Common myeloid progenitor, CD34-positive (primary cell): ENCODE data around the gene GNB1.

Experiments used
- CTCF ChIA-PET: fragments of 350-600 bp; sonication (Branson Sonifier 250); formaldehyde crosslinking; loops from one replicate; lab custom pipeline; 2021; ENCODE audit warnings: antibody characterized with exemption; lab: Charles Lee
- POLR2A ChIA-PET: fragments of 350-600 bp; sonication (Branson Sonifier 250); formaldehyde crosslinking; loops from one replicate; lab custom pipeline; 2021; ENCODE audit warnings: antibody characterized with exemption; lab: Charles Lee
- DNase-seq, 3 donors: peaks; one replicate each; pipeline versions ENCODE4 v3.0.0 to v3.0.0-alpha.2; 2013
- H3K27ac ChIP-seq, 2 experiments: 1 replicate in 1 of 2; 2 replicates in 1 of 2; pipeline ENCODE4 v1.7.0; 2013; ENCODE audit warnings: inconsistent platforms in 2 of 2, low read length in 2 of 2, mild to moderate bottlenecking in 2 of 2, low read depth in 1 of 2, moderate library complexity in 1 of 2; ENCODE audit not compliant: severe bottlenecking in 2 of 2, insufficient read depth in 1 of 2, poor library complexity in 1 of 2
- H3K27me3 ChIP-seq, 5 experiments: replicated peaks in 2 of 5; 1 replicate in 3 of 5; 2 replicates in 2 of 5; pipeline versions ENCODE4 v1.6.1 to v1.7.0; 2013; ENCODE audit warnings: low read length in 4 of 5, mild to moderate bottlenecking in 2 of 5, moderate library complexity in 2 of 5, inconsistent platforms in 1 of 5; ENCODE audit not compliant: insufficient read depth in 5 of 5, control insufficient read depth in 4 of 5
- H3K36me3 ChIP-seq, 4 experiments: 1 replicate in 2 of 4; 2 replicates in 2 of 4; pipeline versions ENCODE4 v1.6.1 to v1.7.0; 2013; ENCODE audit warnings: low read length in 3 of 4, control low read depth in 1 of 4, mild to moderate bottlenecking in 1 of 4; ENCODE audit not compliant: control insufficient read depth in 4 of 4, insufficient read depth in 4 of 4
- H3K4me1 ChIP-seq, 4 experiments: 1 replicate in 3 of 4; 2 replicates in 1 of 4; pipeline versions ENCODE4 v1.6.1 to v1.7.1; 2013; ENCODE audit warnings: low read length in 3 of 4, mild to moderate bottlenecking in 3 of 4, control low read depth in 1 of 4, inconsistent platforms in 1 of 4, moderate library complexity in 1 of 4; ENCODE audit not compliant: control insufficient read depth in 4 of 4, insufficient read depth in 4 of 4; ENCODE audit errors: control extremely low read depth in 1 of 4
- H3K4me3 ChIP-seq, 7 experiments: 1 replicate in 4 of 7; 2 replicates in 3 of 7; pipeline versions ENCODE4 v1.5.1 to v1.7.0; 2013; ENCODE audit warnings: mild to moderate bottlenecking in 7 of 7, low read length in 6 of 7, moderate library complexity in 6 of 7, inconsistent platforms in 2 of 7, low read depth in 2 of 7, control low read depth in 1 of 7; ENCODE audit not compliant: insufficient read depth in 4 of 7, control insufficient read depth in 1 of 7; ENCODE audit errors: extremely low read depth in 1 of 7
- H3K9me3 ChIP-seq, 5 experiments: 1 replicate in 4 of 5; 2 replicates in 1 of 5; pipeline versions ENCODE4 v1.6.1 to v1.7.1; 2013; ENCODE audit warnings: low read length in 4 of 5, mild to moderate bottlenecking in 2 of 5, inconsistent platforms in 1 of 5, low read depth in 1 of 5, moderate library complexity in 1 of 5; ENCODE audit not compliant: control insufficient read depth in 4 of 5, insufficient read depth in 2 of 5; ENCODE audit errors: control extremely low read depth in 1 of 5
- WGBS: methylation state at CpG from one replicate; pipeline ENCODE4 v1.1.5; 2013; ENCODE audit not compliant: insufficient coverage; 5-methylcytosine and 5-hydroxymethylcytosine counted together

The GNB1 gene

DNA sequence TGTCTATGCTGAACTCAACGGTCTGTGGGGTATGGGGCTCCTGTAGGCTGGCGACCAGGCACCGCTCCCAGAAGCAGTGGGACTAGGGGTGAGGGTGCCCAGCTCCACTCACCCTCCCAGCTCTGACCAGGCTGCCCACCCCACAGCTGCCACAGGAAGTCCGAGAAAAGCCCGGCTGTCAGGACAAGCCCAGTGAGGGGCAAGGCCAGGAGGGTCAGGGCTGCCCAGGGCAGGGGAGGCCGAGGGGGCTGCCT lies 31.7 kb upstream of the GNB1 start:
- no peak for DNase-seq
- WGBS: 91% methylated on average over 6 of the region's 6 CpGs
- Histone ChIP-seq H3K4me1 (peaks cover 0 to 17% (median 16%) of the 10 kb centered on the region in 4 experiments), H3K36me3 (no peaks in the 10 kb centered on the region), H3K4me3 (no peak overlapping the region), H3K27ac (no peak overlapping the region), H3K9me3 (no peaks in the 10 kb centered on the region), H3K27me3 (peaks cover 0 to 3% (median 0%) of the 10 kb centered on the region in 5 experiments)
- ChIA-PET CTCF (no interaction called here), POLR2A (no interaction called here)

DNA sequence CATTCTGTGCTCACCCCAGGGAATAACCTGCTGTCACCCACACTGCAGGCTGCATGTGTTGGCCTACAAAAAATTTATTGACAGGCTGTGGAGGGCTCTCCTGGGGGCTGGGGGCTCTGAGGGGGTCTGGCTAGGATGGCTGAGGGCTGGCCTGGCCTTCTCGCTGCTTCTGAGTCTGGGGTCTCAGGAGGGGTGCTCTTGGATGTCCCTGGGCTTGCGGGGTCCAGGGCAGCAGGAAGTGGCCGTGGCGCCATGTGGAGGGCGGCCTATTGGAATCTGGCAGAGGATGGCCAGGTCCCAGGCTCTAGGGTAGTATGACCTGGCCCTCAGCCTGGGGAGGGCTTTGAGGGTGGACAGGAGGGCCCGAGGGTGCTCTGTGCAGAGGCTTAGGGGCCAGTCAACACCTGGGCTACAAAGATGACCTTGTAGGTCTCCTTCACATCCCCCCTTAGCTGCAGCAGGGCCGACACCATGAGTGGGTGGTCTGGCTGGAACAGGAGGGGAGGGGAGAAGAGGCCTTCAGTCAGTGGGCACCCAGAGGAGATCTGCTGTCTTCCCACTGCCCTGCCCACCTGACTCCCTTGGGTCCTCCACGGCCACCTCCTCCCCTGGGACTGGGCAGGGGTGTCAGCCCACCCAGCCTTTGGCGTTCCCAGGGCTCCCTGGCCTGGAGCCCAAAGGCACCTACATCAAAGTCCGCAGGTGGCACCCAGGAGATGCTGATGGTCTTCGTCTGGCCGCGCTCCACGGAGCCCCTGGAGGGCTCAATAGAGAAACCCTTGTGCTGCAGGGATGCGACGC lies 31.2 kb upstream of the GNB1 start:
- ChIA-PET POLR2A (no interaction called here), CTCF (no interaction called here)
- Histone ChIP-seq H3K27ac (no peak overlapping the region), H3K27me3 (peaks cover 0 to 3% (median 0%) of the 10 kb centered on the region in 5 experiments), H3K4me1 (peaks cover 0 to 17% (median 16%) of the 10 kb centered on the region in 4 experiments), H3K36me3 (no peaks in the 10 kb centered on the region), H3K4me3 (no peak overlapping the region), H3K9me3 (no peaks in the 10 kb centered on the region)
- 92% methylated on average over 14 of the region's 16 CpGs for WGBS
- DNase-seq: no peak

DNA sequence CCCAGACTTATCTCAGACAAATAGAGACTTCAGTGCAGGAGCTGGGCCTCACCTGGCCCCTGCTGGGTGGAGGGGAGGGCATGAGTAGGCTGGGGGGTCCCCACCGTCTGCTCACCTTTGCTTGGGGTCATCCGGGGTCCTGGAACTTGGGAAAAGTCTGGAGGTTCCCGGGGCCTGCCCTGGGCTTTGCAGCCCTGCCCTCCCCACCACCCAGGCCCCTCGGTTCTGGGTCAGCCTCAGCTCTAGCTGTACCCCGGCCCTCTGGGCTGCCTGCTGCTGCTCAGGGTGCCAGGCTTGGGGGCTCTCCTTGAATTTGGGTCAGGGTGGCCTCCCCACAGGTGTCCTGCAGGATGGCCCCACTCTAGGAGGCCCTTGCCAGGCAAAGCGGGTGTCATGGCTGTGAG lies 30.6 kb upstream of the GNB1 start:
- 96% methylated on average over 6 of the region's 6 CpGs for WGBS
- peaks cover 0 to 17% (median 16%) of the 10 kb centered on the region in 4 experiments for H3K4me1 ChIP-seq
- H3K27me3 ChIP-seq: peaks cover 0 to 3% (median 0%) of the 10 kb centered on the region in 5 experiments
- H3K4me3 ChIP-seq: no peak overlapping the region
- no peaks in the 10 kb centered on the region for H3K36me3 ChIP-seq
- POLR2A ChIA-PET: no interaction called here
- CTCF ChIA-PET: no interaction called here
- no peak overlapping the region for H3K27ac ChIP-seq
- no peak for DNase-seq
- H3K9me3 ChIP-seq: no peaks in the 10 kb centered on the region

DNA sequence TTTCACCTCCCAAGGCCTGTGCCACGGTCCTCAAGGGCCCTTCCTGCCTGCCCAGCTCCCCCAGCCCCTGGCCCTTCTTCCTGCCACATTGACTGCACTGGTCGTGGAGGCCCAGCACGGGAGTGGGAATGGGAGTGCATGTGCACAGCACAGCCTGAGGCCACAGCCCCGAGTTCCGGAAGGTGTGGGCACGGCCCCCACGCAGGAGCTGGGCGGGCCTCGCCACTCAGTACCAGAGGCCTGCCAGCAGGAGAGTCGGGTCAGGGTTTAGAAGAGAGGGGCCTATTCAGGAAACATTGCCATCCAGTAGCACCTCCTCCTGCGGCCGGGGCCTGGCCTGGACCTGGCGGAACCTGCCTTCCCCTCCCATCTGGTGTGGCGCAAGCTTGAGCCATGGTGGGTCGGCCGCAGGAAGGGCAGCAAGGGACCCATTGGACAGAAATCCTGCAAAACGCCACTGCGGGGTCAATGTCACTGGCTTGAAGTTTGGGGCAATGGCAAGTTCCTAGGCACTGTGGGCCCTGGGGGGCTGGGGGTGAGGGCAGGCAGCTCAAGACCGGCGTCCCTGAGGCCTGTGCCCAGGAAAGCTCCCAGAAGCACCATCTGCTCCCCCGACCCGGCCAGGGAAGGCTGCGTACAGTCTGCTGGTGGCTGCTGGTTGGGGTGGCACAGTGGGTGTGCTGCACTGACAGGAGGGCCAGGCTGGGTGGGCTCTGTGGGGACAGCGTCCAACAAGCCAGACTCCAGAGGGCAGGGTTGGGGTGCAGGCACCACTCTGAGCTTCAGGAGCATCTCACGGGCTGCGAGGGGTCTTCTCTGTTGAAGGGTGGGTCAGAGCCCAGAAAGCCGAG lies 29.9 kb upstream of the GNB1 start:
- no peak for DNase-seq
- no peak overlapping the region for H3K4me3 ChIP-seq
- no peak overlapping the region for H3K27ac ChIP-seq
- no peaks in the 10 kb centered on the region for H3K9me3 ChIP-seq
- no peaks in the 10 kb centered on the region for H3K36me3 ChIP-seq
- H3K4me1 ChIP-seq: peaks cover 0 to 17% (median 16%) of the 10 kb centered on the region in 4 experiments
- CTCF ChIA-PET: interaction anchor here (0.6 kb wide), 1 partner anchor 165 kb away, joined by 3 read pairs; no protein-coding TSS in a partner anchor
- WGBS: 89% methylated on average over 27 of the region's 27 CpGs
- POLR2A ChIA-PET: no interaction called here
- H3K27me3 ChIP-seq: peaks cover 0 to 3% (median 0%) of the 10 kb centered on the region in 5 experiments

DNA sequence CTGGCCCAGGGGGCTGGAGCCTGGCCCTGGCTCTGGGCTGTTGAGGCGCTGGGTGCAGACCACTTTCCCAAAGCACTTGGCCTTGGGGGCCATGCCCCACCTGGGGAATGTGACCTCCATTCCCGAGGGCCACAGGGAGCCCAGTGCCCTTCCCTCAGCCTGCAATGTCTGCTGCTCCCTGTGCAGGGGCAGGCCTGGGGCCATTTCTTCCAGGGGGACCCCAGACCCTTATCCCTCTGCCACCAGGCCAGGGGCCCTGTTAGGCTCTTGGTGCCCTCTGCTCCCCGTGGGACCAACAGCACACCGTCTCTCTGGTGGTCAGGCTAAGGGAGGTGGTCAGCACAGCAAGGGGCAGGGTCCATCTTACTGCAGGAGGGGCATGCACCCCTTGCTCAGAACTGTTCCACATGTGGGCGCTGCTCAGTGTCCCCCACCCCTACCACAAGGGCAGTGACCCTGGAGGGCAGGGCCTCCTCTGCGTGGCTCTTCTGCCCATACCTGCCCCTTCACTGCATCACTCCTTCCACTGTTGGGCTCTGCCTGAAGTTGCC lies 29.2 kb upstream of the GNB1 start:
- ChIA-PET CTCF (no interaction called here), POLR2A (no interaction called here)
- Histone ChIP-seq H3K36me3 (no peaks in the 10 kb centered on the region), H3K27ac (no peak overlapping the region), H3K9me3 (no peaks in the 10 kb centered on the region), H3K4me1 (peaks cover 0 to 17% (median 16%) of the 10 kb centered on the region in 4 experiments), H3K27me3 (peaks cover 0 to 3% (median 0%) of the 10 kb centered on the region in 5 experiments), H3K4me3 (peak overlapping the region in 6 of 7 experiments; percentile 6 to 74 (median 46))
- no peak for DNase-seq
- WGBS: 95% methylated on average over 4 of the region's 6 CpGs

DNA sequence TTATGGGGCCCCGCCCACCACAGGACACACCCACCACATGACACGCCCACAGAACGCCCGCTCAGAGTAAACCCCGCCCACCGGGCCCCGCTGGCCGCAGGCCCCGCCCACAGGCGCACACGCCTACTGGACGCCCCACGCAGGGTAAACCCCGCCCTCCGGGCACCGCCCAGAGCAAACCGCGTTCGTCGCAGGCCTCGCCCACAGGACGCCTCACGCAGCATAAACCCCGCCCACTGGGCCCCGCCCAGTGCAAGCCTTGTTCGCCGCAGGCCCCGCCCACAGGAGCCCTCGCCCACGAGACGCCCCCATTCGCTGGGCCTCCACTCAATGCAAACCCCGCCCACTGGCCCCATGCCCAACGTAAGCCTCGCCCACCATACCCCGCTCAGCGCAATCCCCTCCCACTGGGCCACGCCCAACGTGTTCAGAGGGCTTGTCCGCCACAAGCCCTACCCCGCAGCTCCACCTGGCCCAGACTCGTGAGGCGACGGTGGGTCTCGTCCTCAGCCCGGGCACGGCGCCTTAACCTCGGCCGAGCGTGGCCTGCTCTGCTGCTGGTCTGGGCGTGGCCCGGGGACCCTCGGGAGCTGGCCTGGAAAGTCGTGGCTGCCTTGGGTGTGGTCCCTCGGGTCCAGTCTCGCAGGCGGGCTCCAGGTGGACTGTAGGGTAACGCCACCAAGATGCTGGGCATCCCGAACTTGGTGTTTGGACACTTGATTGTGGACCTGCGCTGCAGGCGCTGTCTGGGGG lies 28.6 kb upstream of the GNB1 start:
- Histone ChIP-seq H3K27me3 (peaks cover 0 to 3% (median 0%) of the 10 kb centered on the region in 5 experiments), H3K4me1 (peaks cover 0 to 17% (median 16%) of the 10 kb centered on the region in 4 experiments), H3K9me3 (no peaks in the 10 kb centered on the region), H3K27ac (no peak overlapping the region), H3K36me3 (no peaks in the 10 kb centered on the region), H3K4me3 (peak overlapping the region; percentile 13 to 75 (median 65))
- peak; percentile 97 to 99 (median 98) for DNase-seq
- ChIA-PET POLR2A (no interaction called here), CTCF (no interaction called here)
- 11% methylated on average over 58 of the region's 62 CpGs for WGBS
